Left lobe of liver (tissue), 2 donors: ENCODE results near the gene ZNF469. TPM values are rescaled to one million over a fixed set of nuclear protein-coding genes. Genes with fewer than 3 reads are reported as not detected.

Source experiments
- ATAC-seq: fragments of 200-7000 bp; cut with Tn5 transposase; one replicate; pipeline ENCODE4 v1.9.1; 2020; ENCODE audit warnings: mild to moderate bottlenecking, moderate library complexity
- DNase-seq: peaks from one replicate; pipeline ENCODE4 v3.0.0-alpha.2; 2020; ENCODE audit warnings: low spot score
- total RNA-seq: library from RNA; stranded (reverse); gene quantifications from one replicate; pipeline ENCODE4 v1.2.1, GENCODE V29; 2021
- donor health status: DM: no; HTN: no; CAD: no; lungs with moderate emphysema.
- donor health status: DM: no; HTN: yes; CAD: no.

The ZNF469 gene
- total RNA-seq, 1 donor from 2014 or later = 0.38 TPM

DNA sequence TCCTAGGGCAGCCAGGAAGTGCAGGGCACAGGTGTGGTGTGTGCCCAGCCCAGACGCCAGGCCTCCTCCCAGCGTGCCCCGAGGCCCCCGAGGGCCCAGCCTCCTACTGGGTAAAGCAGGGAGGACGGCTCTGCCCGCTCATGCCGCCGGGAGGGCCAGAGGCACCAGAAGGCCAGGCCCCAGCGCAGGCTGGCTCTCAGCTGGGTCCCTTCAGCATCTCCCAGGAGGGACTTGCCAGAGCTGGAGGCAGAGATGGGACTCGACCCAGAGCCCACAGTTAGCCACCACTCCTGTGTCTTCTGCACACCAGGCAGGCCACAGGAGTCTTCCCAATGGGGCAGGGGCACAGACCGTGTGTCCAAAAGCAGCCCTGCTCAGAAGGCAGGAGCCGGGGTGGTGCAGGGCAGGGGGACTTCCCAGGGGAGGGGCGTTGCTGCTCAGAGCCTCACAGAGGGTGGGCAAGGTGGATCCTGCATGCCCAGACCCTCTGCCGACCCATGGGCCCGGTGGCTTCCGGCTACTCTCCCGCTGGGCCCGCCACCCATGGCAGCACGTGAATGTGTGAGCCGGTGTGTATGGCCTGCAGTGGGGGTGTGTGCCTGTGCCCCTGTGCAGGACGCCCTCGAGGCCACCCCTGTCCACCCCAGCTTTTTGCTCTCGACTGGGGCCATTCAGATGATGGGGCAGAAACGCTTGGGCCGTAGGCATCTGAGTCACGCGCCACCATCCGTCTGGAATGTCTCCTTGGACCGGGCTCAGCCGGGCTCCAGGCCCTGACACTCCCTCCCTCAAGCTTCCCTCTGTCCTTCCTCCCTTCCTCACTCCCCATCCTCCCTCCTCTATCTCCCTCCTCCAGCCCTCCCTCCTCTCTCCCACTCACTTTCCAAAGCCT, 5.7 kb upstream of the ZNF469 start:
- ATAC-seq (no peak), DNase-seq (no peak)

DNA sequence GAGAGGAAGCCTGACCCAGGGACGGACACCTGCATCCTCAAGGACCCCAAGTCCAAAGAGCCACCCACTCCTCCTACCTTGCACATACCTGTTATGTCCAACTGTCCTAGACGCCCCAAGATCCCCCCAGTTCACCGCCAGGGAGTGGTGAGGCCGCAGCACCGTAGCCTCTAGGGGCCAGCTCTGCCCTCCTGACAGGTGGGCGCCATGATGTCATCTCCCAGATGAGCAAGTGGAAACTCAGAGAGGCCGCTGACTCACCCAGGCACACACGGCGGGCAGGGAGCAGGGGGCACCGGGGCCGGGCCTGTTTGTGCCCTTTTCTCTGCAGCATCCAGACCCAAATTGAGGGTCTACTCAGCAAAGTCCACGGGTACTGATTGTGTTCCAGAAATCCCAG, 4.8 kb upstream of the ZNF469 start:
- no peak for ATAC-seq

GRCh38 chr16:88378401-88378800, 4.4 kb upstream of the ZNF469 start:
- ATAC-seq (no peak), DNase-seq (no peak)

More for the DNA sequence above, 4.8 kb upstream of the ZNF469 start:
- no peak for DNase-seq

DNA sequence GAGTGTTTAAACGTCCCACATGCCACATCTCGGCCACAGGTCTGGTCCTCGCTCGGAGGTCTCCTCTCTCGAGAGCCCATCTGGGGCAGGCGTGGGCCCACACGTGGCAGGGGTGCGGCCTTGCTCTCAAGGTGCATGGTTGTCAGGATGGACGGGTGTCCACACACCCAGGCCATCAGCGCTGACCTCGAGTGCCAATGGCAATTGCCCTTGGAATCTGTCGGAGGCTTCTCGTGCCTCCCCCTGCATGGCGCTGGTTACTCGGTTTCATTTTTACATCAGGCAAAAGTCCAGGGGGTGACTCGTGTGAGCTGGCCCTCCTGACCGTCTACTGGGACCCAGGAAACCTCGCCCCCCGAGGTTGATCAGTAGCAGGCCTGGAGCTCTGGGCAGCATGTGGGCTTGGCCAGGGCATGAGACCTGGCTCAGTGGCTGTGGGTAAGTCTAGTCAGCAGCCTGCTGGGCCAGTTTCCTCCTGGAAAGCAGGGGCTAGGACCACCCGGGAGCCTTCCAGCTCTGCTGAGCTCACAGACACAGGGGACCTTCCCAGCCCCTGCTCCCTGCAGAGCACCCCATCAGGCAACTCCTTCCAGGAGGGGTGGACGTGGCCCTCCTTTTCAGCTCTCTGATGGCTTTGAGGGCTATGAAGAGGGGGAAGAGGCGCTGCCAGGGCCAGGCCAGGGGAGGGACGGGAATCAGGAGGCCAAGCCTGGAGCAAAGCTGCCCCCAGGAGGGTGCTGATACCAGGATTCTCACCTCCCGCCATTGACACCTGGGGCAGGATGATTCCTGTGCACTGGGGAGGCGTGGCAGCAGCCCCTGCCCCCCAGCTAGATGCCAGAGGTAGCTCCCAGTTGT, 3.7 kb upstream of the ZNF469 start:
- ATAC-seq (no peak), DNase-seq (no peak)

- DNase-seq (no peak), ATAC-seq (no peak)
Observed at GRCh38 chr16:88379694-88380040, 3.1 kb upstream of the ZNF469 start.

DNA sequence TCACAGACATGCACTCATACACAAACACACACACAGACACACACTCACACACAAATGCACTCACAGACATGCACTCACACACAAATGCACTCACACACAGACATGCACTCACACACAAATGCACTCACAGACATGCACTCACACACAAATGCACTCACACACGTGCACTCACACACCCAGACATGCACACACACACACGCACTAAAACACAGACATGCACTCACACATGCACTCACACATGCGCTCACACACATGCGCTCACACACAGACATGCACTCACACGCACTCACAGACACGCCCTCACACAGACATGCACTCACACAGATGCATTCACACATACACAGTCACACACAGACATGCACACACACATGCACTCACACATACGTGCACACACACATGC, 2.7 kb upstream of the ZNF469 start:
- DNase-seq = no peak

GRCh38 chr16:88380619-88381018, 2.1 kb upstream of the ZNF469 start:
- DNase-seq (no peak), ATAC-seq (no peak)

More for the DNA sequence above, 2.7 kb upstream of the ZNF469 start:
- no peak for ATAC-seq

- ATAC-seq (no peak), DNase-seq (no peak)
Observed at GRCh38 chr16:88381820-88382451, 823 bp upstream of the ZNF469 start.

- ATAC-seq = peak; percentile 36
- DNase-seq = no peak
Observed at GRCh38 chr16:88383401-88384221, 852 bp downstream of the ZNF469 start.

DNA sequence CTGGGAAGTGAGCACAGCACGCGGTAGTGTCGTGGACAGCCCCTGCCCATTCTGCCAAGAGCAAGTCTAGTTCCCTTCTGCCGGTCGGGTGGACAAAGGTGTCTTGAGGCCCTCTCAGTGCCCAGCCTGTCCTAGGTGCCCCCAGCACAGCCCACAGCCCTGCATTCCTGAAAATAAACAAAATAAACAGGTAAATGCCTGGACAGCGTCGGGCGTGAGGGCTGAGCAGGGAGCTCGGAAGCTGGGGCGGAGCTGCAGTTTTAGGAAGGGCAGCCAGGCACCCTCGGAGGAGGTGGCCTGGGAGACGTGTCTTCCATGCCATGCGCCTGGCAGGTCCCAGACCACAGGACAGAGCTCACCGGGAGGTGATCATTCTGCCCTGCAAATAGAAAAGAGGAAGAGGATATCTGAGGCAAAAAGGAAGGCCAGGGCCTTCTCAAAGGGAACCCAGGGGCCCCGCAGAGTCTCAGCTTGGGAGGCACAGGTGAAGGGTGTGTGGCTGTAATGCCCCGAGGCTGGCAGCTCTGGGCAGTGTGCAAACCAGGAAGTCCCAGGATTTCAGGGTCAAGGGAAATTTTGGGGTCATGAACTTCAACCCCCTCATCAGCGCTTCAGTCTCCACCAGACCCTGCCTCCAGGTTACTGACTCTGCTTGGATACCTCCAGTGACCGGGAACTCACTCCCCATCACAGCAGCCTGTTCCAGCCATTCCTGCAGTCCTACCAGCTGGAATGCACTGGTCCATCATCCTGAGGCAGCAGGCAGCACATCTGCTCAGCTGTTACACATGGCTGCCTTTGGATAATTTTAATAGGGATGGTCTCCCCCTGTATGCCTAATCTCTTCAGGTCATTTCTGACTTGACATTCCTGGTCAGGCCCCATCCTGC, 1.7 kb downstream of the ZNF469 start:
- ATAC-seq (no peak), DNase-seq (no peak)

DNA sequence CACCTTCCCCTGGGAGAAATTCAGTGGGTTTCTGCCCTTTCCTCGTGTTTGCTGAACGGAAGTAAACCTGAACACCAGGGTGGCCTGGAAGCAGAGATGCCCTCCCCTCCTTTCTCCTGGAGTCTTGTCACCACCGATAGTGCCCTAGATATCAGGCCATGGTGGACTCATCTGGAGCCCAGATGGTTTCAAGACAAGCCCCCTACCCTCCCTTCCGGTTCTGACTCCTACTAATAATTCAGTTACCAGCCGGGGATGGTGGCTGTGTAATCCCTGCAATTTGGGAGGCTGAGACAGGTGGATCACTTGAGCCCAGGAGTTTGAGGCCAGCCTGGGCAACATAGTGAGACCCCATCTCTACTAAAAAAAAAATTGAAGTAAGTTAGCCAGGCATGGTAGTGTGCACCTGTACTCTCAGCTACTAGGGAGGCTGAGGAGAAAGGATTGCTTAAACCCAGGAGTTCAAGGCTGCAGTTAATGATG, 2.4 kb downstream of the ZNF469 start:
- DNase-seq = no peak

GRCh38 chr16:88385831-88386815, 3.4 kb downstream of the ZNF469 start:
- DNase-seq (no peak), ATAC-seq (no peak)

More for the DNA sequence above, 2.4 kb downstream of the ZNF469 start:
- no peak for ATAC-seq

GRCh38 chr16:88387180-88387765, 4.5 kb downstream of the ZNF469 start:
- ATAC-seq (no peak), DNase-seq (no peak)

- DNase-seq (no peak), ATAC-seq (peak; percentile 38)
Observed at GRCh38 chr16:88387941-88388627, 5.3 kb downstream of the ZNF469 start.

- no peak for DNase-seq
- ATAC-seq = no peak
Observed at GRCh38 chr16:88389191-88389590, 6.4 kb downstream of the ZNF469 start.

- ATAC-seq = no peak
- DNase-seq = no peak
Observed at GRCh38 chr16:88389621-88390160, 6.9 kb downstream of the ZNF469 start.

DNA sequence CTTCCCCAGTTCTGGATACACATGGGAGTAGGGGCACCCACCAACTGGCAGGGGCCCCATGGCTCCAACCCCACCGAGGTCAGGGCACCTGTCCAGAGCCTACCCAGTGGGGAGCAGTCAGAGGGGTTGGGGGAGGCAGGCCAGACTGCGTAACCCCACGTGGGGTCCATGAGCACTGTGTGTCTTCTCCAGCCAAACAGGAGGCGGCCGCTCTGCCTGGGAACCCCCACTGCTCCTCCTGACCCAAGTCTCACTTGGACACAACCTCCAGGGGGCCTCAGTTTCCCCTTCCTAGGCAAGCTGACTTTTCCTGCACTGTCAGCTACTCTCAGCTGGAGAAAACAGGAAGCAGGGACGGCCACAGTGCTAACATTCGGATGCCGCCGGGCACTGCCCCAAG, 7.5 kb downstream of the ZNF469 start:
- ATAC-seq = no peak
- DNase-seq = no peak
